EL (cell line): Measurements from ENCODE around the gene ARL17A.
"Not testable (repeated sequence)": the region's sequence is repeated elsewhere in the genome, so short reads cannot be mapped to it uniquely, and the experiment has no call there.

Source experiments
- DNase-seq: peaks from one replicate; pipeline ENCODE4 v3.0.0-alpha.2; 2016

The ARL17A gene

DNA sequence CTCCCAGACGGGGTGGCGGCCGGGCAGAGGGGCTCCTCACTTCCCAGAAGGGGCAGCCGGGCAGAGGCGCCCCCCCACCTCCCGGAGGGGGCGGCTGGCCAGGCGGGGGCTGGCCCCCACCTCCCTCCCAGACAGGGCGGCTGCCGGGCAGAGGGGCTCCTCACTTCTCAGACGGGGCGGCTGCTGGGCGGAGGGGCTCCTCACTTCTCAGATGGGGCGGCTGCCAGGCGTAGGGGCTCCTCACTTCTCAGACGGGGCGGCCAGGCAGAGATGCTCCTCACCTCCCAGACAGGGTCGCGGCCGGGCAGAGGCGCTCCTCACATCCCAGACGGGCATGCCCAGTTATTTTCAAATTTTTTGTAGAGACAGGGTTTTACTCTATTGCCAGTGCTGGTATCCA is 44.8 kb downstream of the ARL17A start:
- DNase-seq, result not testable (repeated sequence)

DNA sequence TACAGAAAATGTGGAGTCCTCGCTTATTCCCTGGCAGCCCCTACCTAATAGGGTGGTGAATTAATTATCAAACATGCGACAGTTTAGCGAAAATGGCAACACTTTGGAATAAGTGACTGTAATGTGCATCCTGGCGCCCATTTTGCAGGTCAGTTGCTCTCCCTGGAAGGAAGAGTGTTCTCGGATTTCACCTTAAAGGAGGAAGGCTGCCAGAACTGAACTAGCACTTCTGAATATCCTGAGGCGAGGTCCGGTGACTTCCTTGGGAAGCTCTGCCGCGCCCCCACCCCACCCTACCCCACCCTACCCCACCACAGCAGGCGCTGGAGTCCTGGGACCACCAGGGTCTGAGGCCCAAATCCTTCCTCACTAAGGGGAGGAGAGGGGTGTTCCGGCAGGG is 67.3 kb downstream of the ARL17A start, which contains the start of gene LRRC37A2:
LRRC37A2 (plus strand) TSS at position 301 of the 400 bp plus-strand sequence. CDS start 245 bp downstream, outside the sequence.
- not testable (repeated sequence) for DNase-seq

DNA sequence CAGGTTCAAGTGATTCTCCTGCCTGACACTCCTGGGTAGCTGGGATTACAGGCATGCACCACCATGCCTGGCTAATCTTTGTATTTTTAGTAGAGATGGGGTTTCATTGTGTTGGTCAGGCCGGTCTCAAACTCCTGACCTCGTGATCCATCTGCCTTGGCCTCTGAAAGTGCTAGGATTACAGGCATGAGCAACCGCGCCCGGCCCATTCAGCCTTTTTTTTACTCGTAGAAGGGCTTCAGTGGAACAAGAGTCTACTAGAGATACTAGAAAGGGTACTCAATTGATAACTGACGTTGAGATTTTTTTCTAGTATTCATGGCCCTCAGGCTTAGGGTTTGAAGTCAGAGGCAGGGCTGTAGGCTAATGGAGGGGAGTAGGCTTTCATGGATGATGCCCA is 73.6 kb downstream of the ARL17A start:
- not testable (repeated sequence) for DNase-seq

DNA sequence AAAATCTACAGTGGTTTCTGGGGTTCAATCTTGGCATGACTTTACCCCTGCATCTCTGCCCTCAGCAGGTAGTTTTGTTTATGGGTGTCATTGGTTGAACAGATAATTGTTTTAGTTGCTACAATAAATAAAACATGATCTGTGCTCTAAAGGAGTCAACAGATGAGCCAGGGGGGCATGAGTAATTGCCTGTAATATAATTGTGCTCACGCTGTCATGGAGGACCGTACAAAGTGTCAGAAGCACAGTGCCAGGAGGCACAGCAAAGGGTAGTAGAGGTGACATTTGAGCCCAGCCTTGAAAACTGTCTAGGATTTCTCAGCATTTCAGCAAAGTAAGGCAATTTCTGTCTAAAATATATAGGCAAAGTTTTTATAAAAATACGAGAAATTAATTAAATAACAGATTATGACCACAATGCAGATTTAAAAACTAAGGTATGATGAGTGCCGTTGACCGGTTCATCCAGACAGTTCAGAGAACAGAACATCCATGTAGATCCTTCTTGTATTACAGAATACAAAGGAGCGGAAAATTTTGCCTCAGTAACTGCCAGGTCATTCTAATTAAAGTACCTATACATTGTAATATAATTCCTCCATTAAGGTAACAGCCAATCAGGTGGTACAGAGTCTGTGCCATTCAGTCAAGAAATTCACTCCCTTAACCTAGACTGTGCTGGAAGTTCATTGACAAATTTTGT is 79.9 kb downstream of the ARL17A start:
- not testable (repeated sequence) for DNase-seq

DNA sequence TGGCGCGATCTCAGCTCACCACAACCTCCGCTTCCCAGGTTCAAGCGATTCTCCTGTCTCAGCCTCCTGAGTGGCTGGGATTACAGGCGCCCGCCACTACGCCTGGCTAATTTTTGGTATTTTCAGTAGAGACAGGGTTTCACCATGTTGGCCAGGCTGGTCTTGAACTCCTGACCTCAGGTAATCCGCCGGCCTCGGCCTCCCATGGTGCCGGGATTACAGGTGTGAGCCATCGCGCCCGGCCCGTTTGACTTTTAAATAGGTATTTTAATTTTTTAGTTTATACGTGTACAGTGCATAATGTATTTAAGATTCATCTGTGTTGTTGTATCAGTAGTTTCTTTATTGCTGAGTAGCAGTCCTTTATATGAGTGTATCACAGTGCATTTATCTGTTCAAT is 87.5 kb downstream of the ARL17A start:
- not testable (repeated sequence) for DNase-seq

DNA sequence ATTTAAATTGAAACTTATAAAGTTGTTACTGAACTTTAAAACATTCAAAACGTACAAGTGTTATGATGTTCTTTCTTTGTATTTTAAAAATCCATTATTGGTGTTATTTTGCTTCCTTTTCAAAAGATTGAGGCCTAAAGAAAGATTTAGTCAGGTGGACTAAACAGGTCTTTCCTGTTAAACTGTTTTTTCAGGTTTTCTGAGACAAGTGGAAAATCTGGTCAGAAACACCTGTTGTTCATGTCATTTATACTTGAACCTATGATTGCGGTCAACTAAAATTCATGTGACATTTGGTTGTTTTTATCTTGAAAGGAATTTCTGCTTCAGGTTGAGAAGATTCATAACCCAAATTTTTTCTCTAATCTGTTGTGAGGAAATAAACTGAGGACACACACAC is 98.2 kb downstream of the ARL17A start:
- DNase-seq, result not testable (repeated sequence)

DNA sequence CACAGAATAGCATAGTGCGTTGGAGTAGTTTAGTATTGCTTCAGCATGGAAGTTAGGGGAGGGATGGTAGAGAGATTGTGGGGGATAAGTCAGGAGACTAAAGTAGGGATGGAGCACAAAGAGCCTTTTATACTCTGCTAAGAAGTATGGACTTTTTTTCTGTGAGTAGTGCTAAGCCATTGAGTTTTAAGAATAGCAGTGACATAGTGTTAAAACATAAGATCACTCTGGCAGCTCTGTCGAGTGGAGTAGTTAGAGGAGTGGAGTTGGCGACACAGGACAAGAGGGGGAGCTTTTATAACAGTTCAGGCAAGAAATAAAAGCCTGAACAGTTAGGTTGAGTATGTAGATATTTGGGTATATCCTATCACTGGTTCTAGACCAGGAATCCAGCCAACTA is 100.7 kb downstream of the ARL17A start:
- DNase-seq, result not testable (repeated sequence)

DNA sequence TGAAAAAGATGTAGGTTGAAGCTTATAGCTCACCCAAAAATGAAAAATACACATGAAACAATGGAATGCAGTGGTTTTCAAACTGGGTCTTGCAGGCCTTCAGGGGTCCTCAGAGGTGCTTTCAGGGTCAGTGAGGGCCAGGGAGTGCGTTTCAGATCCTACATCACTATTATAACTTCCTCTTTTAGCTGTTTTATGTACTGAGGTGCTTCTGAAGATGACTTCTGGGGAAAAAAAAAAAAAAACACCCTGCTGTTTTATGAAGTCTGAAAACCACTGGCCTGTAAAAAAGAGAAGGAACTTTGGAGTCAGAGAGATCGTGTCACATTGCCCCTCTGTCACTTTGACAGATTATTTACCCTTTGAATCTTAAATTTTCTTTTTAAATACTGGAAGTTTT is 103.9 kb downstream of the ARL17A start:
- DNase-seq, result not testable (repeated sequence)

DNA sequence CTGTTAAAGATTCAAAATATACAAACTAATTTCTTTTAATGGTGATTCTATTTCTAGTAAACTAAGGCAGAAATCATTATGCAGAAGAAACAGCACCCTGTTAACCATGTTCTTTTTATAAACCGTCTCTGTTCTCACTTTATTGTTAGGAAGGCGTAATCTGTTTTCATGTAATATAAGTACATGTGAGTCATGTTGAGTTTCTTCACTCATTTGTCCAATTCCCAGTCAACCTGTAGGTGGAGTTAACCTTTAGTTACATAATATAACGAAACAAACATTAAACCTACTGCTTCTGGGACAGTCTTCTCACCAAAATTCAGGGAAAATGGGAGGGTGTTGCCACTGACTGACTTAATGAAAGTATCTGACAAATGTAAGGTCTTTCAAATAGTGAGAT is 105.0 kb downstream of the ARL17A start:
- not testable (repeated sequence) for DNase-seq

DNA sequence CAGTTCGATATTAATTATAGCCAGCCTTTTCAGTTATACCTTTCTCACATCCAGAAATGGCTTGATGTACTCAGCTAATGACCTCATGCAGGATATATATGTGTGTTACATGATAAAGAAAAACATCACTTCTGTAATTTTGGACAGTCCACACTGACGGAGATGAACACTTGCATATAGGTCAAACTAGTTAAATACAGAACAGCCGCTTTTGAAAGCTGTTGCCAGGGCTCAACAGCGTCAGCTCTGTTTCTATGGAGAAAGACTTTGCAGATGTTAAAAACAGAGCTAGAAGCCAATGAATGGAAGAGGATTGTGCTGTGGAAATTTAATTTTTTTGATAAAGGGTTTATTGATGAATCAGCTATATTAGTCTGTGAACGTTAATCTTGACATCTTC is 111.9 kb downstream of the ARL17A start:
- DNase-seq, result not testable (repeated sequence)
